GM23338 (cell line): ENCODE results near the gene CACNA2D1. TPM values are rescaled to one million over a fixed set of nuclear protein-coding genes. Genes with fewer than 3 reads are reported as not detected.

Experiments
- ATAC-seq: fragments of 200-7000 bp; cut with Tn5 transposase; 3 replicates; pipeline ENCODE4 v1.9.1; 2020
- DNase-seq: peaks from one replicate; pipeline ENCODE4 v3.0.0-alpha.2; 2015; ENCODE audit warnings: low spot score
- H2AFZ ChIP-seq: fragments of 200-600 bp; sonication (generic); 2 replicates; pipeline ENCODE4 v1.8.0; 2016; ENCODE audit warnings: antibody characterized with exemption, mild to moderate bottlenecking, moderate library complexity
- H3F3A ChIP-seq: fragments of 200-600 bp; sonication (generic); replicated peaks from 2 replicates; pipeline ENCODE4 v1.8.0; 2017; ENCODE audit warnings: antibody characterized with exemption, mixed run types, low read depth
- H3K27ac ChIP-seq: fragments of 200-600 bp; sonication (generic); 2 replicates; pipeline ENCODE4 v1.6.1; 2016; ENCODE audit warnings: low read depth
- H3K27me3 ChIP-seq: fragments of 200-600 bp; sonication (generic); 2 replicates; pipeline ENCODE4 v1.8.0; 2016; ENCODE audit warnings: mild to moderate bottlenecking, mixed run types, moderate library complexity; ENCODE audit not compliant: insufficient read depth
- H3K36me3 ChIP-seq: fragments of 200-600 bp; sonication (generic); 2 replicates; pipeline ENCODE4 v1.8.0; 2016; ENCODE audit warnings: mild to moderate bottlenecking; ENCODE audit not compliant: insufficient read depth
- H3K4me1 ChIP-seq: fragments of 200-600 bp; sonication (generic); 2 replicates; pipeline ENCODE4 v1.8.0; 2016; ENCODE audit warnings: mild to moderate bottlenecking, moderate library complexity; ENCODE audit not compliant: insufficient read depth
- H3K4me2 ChIP-seq: fragments of 200-600 bp; sonication (generic); 2 replicates; pipeline ENCODE4 v1.7.1; 2017; ENCODE audit warnings: mixed run types
- H3K4me3 ChIP-seq: fragments of 200-600 bp; sonication (generic); 2 replicates; pipeline ENCODE4 v1.6.1; 2016; ENCODE audit warnings: mixed run types
- H3K79me2 ChIP-seq: fragments of 200-600 bp; sonication (generic); replicated peaks from 2 replicates; pipeline ENCODE4 v1.8.0; 2017; ENCODE audit warnings: mild to moderate bottlenecking; ENCODE audit not compliant: insufficient read depth
- H3K9me2 ChIP-seq: fragments of 200-600 bp; sonication (generic); 2 replicates; pipeline ENCODE4 v1.8.0; 2017; ENCODE audit not compliant: insufficient read depth
- H4K20me1 ChIP-seq: fragments of 200-600 bp; sonication (generic); replicated peaks from 2 replicates; pipeline ENCODE4 v1.8.0; 2017; ENCODE audit warnings: mild to moderate bottlenecking; ENCODE audit not compliant: insufficient read depth
- H3K27ac Mint-ChIP-seq: 2 replicates; pipeline ENCODE4 v1.8.0; 2020; ENCODE audit warnings: inconsistent platforms, mild to moderate bottlenecking, moderate library complexity, mixed read lengths
- H3K27me3 Mint-ChIP-seq: 3 replicates; pipeline ENCODE4 v1.8.0; 2022; ENCODE audit warnings: low read depth, mild to moderate bottlenecking, moderate library complexity, mixed read lengths, inconsistent platforms; ENCODE audit not compliant: insufficient read depth, poor library complexity
- H3K36me3 Mint-ChIP-seq: 3 replicates; pipeline ENCODE4 v1.8.0; 2021; ENCODE audit warnings: low read depth, mild to moderate bottlenecking, inconsistent platforms, moderate library complexity, mixed read lengths
- H3K4me1 Mint-ChIP-seq: 3 replicates; pipeline ENCODE4 v1.8.0; 2020; ENCODE audit warnings: mild to moderate bottlenecking, inconsistent platforms, mixed read lengths
- H3K4me3 Mint-ChIP-seq: 3 replicates; pipeline ENCODE4 v1.8.0; 2021; ENCODE audit warnings: moderate library complexity, mild to moderate bottlenecking, inconsistent platforms, mixed read lengths
- H3K9me3 Mint-ChIP-seq: 3 replicates; pipeline ENCODE4 v1.8.0; 2020; ENCODE audit warnings: moderate library complexity, mild to moderate bottlenecking, inconsistent platforms, mixed read lengths
- EZH2 ChIP-seq: fragments of 200-600 bp; sonication (generic); IDR thresholded peaks from one replicate; pipeline ENCODE4 v1.8.0; 2017; ENCODE audit warnings: antibody characterized with exemption, mild to moderate bottlenecking, low read depth; ENCODE audit not compliant: unreplicated experiment
- polyA plus RNA-seq: library from polyadenylated mRNA; unstranded; fragments of >200 nt; fragmentation: Nextera tagmentation; extraction: Ambion mirVana; gene quantifications from 2 replicates; pipeline ENCODE4 v1.2.1, GENCODE V29; 2016
- total RNA-seq: library from RNA; depleted of rRNA; stranded (reverse); fragments of >200 nt; shearing (Covaris generic); gene quantifications from 2 replicates; pipeline ENCODE4 v1.2.3, GENCODE V29; 2014
- TF ChIP-seq, protein P1 (sequence below): IDR thresholded peaks from 2 replicates; pipeline ENCODE4 v1.6.1; 2016; ENCODE audit warnings: antibody characterized with exemption
- TF ChIP-seq, protein P2 (sequence below): fragments of 250-450 bp; sonication (Bioruptor Pico); IDR thresholded peaks from 2 replicates; pipeline ENCODE4 v1.5.0; 2020; ENCODE audit warnings: mild to moderate bottlenecking, moderate library complexity

The CACNA2D1 gene
- total and polyA plus RNA-seq, 2 experiments from 2014 or later = 7.0 to 20.4 TPM

- H3K4me2 ChIP-seq = no peak overlapping the region
- H3K27me3 ChIP-seq = no peaks in the 10 kb centered on the region
- H3F3A ChIP-seq = no peaks in the 10 kb centered on the region
- DNase-seq (no peak), ATAC-seq (no peak)
- no peaks in the 10 kb centered on the region for H4K20me1 ChIP-seq
- Mint-ChIP-seq H3K4me1 (peaks cover 6% of the 10 kb centered on the region; the same call in 2 of the 3 replicates), H3K4me3 (no peak overlapping the region), H3K9me3 (no peaks in the 10 kb centered on the region), H3K36me3 (peaks cover 5% of the 10 kb centered on the region; the same call in 2 of the 3 replicates), H3K27me3 (no peaks in the 10 kb centered on the region), H3K27ac (no peak overlapping the region)
- H3K4me1 ChIP-seq = no peaks in the 10 kb centered on the region
- no peaks in the 10 kb centered on the region for H3K79me2 ChIP-seq
- TF ChIP-seq, protein P1, sequence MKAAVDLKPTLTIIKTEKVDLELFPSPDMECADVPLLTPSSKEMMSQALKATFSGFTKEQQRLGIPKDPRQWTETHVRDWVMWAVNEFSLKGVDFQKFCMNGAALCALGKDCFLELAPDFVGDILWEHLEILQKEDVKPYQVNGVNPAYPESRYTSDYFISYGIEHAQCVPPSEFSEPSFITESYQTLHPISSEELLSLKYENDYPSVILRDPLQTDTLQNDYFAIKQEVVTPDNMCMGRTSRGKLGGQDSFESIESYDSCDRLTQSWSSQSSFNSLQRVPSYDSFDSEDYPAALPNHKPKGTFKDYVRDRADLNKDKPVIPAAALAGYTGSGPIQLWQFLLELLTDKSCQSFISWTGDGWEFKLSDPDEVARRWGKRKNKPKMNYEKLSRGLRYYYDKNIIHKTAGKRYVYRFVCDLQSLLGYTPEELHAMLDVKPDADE = no peak
- TF ChIP-seq EZH2 = no peak
- TF ChIP-seq, protein P2, sequence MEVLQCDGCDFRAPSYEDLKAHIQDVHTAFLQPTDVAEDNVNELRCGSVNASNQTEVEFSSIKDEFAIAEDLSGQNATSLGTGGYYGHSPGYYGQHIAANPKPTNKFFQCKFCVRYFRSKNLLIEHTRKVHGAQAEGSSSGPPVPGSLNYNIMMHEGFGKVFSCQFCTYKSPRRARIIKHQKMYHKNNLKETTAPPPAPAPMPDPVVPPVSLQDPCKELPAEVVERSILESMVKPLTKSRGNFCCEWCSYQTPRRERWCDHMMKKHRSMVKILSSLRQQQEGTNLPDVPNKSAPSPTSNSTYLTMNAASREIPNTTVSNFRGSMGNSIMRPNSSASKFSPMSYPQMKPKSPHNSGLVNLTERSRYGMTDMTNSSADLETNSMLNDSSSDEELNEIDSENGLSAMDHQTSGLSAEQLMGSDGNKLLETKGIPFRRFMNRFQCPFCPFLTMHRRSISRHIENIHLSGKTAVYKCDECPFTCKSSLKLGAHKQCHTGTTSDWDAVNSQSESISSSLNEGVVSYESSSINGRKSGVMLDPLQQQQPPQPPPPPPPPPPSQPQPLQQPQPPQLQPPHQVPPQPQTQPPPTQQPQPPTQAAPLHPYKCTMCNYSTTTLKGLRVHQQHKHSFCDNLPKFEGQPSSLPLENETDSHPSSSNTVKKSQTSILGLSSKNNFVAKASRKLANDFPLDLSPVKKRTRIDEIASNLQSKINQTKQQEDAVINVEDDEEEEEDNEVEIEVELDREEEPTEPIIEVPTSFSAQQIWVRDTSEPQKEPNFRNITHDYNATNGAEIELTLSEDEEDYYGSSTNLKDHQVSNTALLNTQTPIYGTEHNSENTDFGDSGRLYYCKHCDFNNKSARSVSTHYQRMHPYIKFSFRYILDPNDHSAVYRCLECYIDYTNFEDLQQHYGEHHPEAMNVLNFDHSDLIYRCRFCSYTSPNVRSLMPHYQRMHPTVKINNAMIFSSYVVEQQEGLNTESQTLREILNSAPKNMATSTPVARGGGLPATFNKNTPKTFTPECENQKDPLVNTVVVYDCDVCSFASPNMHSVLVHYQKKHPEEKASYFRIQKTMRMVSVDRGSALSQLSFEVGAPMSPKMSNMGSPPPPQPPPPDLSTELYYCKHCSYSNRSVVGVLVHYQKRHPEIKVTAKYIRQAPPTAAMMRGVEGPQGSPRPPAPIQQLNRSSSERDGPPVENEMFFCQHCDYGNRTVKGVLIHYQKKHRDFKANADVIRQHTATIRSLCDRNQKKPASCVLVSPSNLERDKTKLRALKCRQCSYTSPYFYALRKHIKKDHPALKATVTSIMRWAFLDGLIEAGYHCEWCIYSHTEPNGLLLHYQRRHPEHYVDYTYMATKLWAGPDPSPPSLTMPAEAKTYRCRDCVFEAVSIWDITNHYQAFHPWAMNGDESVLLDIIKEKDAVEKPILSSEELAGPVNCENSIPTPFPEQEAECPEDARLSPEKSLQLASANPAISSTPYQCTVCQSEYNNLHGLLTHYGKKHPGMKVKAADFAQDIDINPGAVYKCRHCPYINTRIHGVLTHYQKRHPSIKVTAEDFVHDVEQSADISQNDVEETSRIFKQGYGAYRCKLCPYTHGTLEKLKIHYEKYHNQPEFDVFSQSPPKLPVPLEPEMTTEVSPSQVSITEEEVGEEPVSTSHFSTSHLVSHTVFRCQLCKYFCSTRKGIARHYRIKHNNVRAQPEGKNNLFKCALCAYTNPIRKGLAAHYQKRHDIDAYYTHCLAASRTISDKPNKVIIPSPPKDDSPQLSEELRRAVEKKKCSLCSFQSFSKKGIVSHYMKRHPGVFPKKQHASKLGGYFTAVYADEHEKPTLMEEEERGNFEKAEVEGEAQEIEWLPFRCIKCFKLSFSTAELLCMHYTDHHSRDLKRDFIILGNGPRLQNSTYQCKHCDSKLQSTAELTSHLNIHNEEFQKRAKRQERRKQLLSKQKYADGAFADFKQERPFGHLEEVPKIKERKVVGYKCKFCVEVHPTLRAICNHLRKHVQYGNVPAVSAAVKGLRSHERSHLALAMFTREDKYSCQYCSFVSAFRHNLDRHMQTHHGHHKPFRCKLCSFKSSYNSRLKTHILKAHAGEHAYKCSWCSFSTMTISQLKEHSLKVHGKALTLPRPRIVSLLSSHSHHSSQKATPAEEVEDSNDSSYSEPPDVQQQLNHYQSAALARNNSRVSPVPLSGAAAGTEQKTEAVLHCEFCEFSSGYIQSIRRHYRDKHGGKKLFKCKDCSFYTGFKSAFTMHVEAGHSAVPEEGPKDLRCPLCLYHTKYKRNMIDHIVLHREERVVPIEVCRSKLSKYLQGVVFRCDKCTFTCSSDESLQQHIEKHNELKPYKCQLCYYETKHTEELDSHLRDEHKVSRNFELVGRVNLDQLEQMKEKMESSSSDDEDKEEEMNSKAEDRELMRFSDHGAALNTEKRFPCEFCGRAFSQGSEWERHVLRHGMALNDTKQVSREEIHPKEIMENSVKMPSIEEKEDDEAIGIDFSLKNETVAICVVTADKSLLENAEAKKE (CRISPR knock-in tag) = no peak
- H3K9me2 ChIP-seq = peaks cover 3% of the 10 kb centered on the region; the same call in 1 of the 2 replicates
- H3K4me3 ChIP-seq = no peak overlapping the region
- H3K36me3 ChIP-seq = no peaks in the 10 kb centered on the region
- H3K27ac ChIP-seq = no peak overlapping the region
- H2AFZ ChIP-seq = no peak overlapping the region
Observed at GRCh38 chr7:82051601-82052000, 392.0 kb downstream of the CACNA2D1 start.

- no peaks in the 10 kb centered on the region for H3K27me3 Mint-ChIP-seq
- no peaks in the 10 kb centered on the region for H3K36me3 Mint-ChIP-seq
- H3F3A ChIP-seq = no peaks in the 10 kb centered on the region
- H3K4me2 ChIP-seq = no peak overlapping the region
- no peak overlapping the region for H3K27ac Mint-ChIP-seq
- no peaks in the 10 kb centered on the region for H3K4me1 ChIP-seq
- no peaks in the 10 kb centered on the region for H3K9me3 Mint-ChIP-seq
- peaks cover 6% of the 10 kb centered on the region; the same call in 2 of the 3 replicates for H3K4me1 Mint-ChIP-seq
- no peak overlapping the region for H2AFZ ChIP-seq
- no peaks in the 10 kb centered on the region for H4K20me1 ChIP-seq
- H3K27ac ChIP-seq = no peak overlapping the region
- no peak overlapping the region for H3K4me3 Mint-ChIP-seq
- DNase-seq (no peak), ATAC-seq (no peak)
- no peaks in the 10 kb centered on the region for H3K79me2 ChIP-seq
- H3K36me3 ChIP-seq = no peaks in the 10 kb centered on the region
- H3K27me3 ChIP-seq = no peaks in the 10 kb centered on the region
- H3K9me2 ChIP-seq = no peaks in the 10 kb centered on the region
- no peak overlapping the region for H3K4me3 ChIP-seq
- TF ChIP-seq, protein P1 = no peak
- TF ChIP-seq, protein P2 (CRISPR knock-in tag) = no peak
Observed at GRCh38 chr7:82050792-82051191, 392.8 kb downstream of the CACNA2D1 start.
